Loucy (cell line): ENCODE results near the gene GRIP1.

Experiments used
- CTCF ChIP-seq: fragments of 200-600 bp; sonication (generic); conservative IDR thresholded peaks from 2 replicates; pipeline ENCODE4 v1.5.1; 2014; ENCODE audit warnings: mild to moderate bottlenecking, antibody characterized with exemption, low read length
- EZH2phosphoT487 ChIP-seq: fragments of 200-600 bp; IDR thresholded peaks from 2 replicates; pipeline ENCODE4 v1.6.1; 2018; ENCODE audit warnings: antibody characterized with exemption, mild to moderate bottlenecking, moderate library complexity, borderline replicate concordance

- TF ChIP-seq CTCF (peak; percentile 61), EZH2phosphoT487 (no peak)
These were observed 30.0 kb upstream of the GRIP1 start for GRCh38 chr12:66708704-66709456.
